Measurements from ENCODE around the gene HDAC4. TPM values are rescaled to one million over a fixed set of nuclear protein-coding genes. Genes with fewer than 3 reads are reported as not detected.

Gene HDAC4
- total RNA-seq, 1 donor from 2014 or later: 44.7 TPM

DNA sequence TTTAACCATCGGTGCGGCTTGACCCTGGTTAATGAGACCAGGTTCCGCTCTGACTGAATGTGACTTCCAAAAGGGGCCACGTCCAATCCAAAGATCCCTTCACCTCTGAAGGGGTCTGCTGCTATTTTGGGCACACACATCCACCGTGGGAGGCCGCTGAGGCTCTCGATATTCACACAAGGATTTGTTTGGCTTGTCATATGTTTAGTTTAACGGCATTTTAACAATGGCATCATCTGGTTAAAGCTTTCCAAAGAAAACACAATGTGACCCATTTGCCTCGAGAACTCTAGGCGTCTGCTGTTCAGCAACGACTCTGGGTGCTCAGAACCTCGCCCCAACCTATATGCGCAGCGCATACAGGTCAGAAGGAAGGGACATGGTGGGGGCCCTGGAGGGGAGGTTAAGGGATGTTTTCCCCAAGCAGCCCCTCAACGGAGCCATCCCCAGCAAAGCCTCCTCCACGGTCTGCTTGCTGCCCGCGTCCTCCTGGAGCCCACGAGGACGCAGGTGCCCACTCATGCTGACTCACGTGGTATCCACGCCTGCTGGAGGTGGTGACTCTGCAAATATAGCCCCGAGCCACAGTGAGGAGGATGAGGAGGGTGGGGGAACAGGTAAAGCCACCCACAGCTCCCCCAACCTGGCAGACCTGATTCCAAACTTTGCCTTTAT lies 260.3 kb downstream of the HDAC4 start:
- no peak for DNase-seq
- H3K36me3 Mint-ChIP-seq (ENCODE audit: low read depth): peaks cover 58% of the 10 kb centered on the region

DNA sequence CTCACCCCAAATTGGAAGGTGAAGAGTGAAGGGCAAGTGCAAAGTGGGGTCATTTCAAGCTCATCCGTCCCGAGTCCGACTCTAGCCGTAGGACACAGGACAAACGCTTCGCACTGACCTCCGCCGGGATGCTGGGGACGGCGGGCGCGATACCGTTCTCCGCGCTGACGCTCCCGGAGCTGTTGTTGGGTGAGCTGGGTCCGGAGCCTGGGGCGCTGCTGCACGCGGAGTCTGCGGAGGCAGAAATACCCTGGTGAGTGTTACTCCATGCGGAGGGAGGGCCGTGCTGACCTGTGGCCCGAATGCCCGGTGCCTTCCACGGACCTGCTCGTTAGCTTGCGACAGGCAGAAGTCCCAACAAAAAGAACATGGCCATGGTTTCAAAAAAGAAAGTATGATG lies 261.3 kb downstream of the HDAC4 start:
- Mint-ChIP-seq H3K4me3 (no peak overlapping the region), H3K27me3 (no peaks in the 10 kb centered on the region), H3K4me1 (no peaks in the 10 kb centered on the region), H3K9me3 (no peaks in the 10 kb centered on the region), H3K36me3 (ENCODE audit: low read depth) (peaks cover 61% of the 10 kb centered on the region), H3K27ac (no peak overlapping the region)
- intact Hi-C loops (cut with micrococcal nuclease): no loop called here
- DNase-seq: no peak

More for the DNA sequence above, 260.3 kb downstream of the HDAC4 start:
- Mint-ChIP-seq H3K9me3 (no peaks in the 10 kb centered on the region), H3K27ac (no peak overlapping the region), H3K4me1 (no peaks in the 10 kb centered on the region), H3K27me3 (no peaks in the 10 kb centered on the region), H3K4me3 (no peak overlapping the region)
- intact Hi-C loops (cut with micrococcal nuclease): loop anchor here (5.0 to 10.0 kb wide), 2 partner anchors 127 to 264 kb away; partner anchors contain the start of gene HDAC4

DNA sequence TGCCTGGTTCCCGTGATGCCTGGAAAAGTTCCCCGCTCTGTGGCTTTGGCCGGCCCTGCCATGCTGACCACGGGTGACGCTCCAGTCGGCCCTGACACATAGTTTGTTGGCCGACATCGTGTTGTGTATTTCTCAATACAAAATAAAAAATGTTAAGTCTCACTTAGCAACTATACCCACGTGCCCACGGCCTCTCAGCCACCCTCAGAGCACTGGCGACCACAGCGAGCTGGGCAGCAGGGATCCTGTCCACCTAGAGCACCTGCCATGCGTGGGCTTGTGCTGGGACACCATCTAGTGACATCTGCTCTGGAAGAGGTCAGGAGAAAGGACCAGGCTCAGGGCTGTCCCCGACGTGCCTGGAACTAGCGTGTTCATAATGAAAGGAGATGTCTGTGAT lies 261.7 kb downstream of the HDAC4 start:
- Mint-ChIP-seq H3K9me3 (no peaks in the 10 kb centered on the region), H3K27ac (no peak overlapping the region), H3K4me3 (no peak overlapping the region), H3K4me1 (no peaks in the 10 kb centered on the region), H3K36me3 (ENCODE audit: low read depth) (peaks cover 66% of the 10 kb centered on the region), H3K27me3 (no peaks in the 10 kb centered on the region)
- DNase-seq: no peak
- intact Hi-C loops (cut with micrococcal nuclease): no loop called here

DNA sequence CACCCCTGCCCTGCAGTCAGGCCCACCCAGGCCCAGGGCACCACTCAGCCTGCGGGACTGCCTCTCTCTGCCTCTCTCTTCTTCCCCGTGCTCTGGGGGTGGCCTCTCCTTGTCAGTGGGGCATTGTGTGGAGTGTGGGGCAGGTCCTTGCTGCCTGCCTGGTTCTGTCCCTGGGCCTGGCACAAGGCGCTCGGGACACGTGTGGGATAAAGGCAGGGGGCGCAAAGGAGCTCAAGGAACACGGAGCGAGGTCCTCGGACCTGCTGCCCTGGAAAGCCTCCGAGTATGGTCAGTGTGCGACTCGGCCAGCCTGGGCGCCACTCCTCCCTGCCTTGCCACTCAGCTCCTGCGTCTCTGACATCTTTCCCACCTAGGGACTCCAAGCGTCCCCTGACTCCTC lies 262.2 kb downstream of the HDAC4 start:
- no peaks in the 10 kb centered on the region for H3K9me3 Mint-ChIP-seq
- no peak for DNase-seq
- H3K27ac Mint-ChIP-seq: no peak overlapping the region
- H3K4me1 Mint-ChIP-seq: no peaks in the 10 kb centered on the region
- no peak overlapping the region for H3K4me3 Mint-ChIP-seq
- H3K27me3 Mint-ChIP-seq: no peaks in the 10 kb centered on the region
- intact Hi-C loops (cut with micrococcal nuclease): no loop called here
- H3K36me3 Mint-ChIP-seq (ENCODE audit: low read depth): peaks cover 66% of the 10 kb centered on the region

DNA sequence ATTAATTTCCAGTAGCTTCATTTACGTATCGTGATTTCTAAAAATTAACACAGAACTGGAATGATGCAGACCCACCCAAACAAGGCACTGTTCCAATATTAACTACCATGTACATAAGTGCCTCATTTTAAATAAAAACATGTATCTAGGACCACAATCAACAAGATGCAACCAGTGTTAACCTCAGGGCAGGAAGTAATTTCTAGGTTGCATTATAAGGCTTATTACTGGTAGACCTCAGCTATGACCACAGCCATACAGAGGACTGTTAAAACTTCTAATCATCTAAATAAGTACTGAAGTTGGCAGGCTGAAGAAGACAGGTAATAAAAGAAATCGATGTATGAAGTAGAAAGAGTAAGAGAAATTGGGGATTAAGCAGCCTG lies 262.9 kb downstream of the HDAC4 start:
- no peaks in the 10 kb centered on the region for H3K4me1 Mint-ChIP-seq
- H3K27me3 Mint-ChIP-seq: no peaks in the 10 kb centered on the region
- DNase-seq: no peak
- H3K36me3 Mint-ChIP-seq (ENCODE audit: low read depth): peaks cover 66% of the 10 kb centered on the region
- intact Hi-C loops (cut with micrococcal nuclease): no loop called here
- no peak overlapping the region for H3K4me3 Mint-ChIP-seq
- H3K9me3 Mint-ChIP-seq: no peaks in the 10 kb centered on the region
- H3K27ac Mint-ChIP-seq: no peak overlapping the region

DNA sequence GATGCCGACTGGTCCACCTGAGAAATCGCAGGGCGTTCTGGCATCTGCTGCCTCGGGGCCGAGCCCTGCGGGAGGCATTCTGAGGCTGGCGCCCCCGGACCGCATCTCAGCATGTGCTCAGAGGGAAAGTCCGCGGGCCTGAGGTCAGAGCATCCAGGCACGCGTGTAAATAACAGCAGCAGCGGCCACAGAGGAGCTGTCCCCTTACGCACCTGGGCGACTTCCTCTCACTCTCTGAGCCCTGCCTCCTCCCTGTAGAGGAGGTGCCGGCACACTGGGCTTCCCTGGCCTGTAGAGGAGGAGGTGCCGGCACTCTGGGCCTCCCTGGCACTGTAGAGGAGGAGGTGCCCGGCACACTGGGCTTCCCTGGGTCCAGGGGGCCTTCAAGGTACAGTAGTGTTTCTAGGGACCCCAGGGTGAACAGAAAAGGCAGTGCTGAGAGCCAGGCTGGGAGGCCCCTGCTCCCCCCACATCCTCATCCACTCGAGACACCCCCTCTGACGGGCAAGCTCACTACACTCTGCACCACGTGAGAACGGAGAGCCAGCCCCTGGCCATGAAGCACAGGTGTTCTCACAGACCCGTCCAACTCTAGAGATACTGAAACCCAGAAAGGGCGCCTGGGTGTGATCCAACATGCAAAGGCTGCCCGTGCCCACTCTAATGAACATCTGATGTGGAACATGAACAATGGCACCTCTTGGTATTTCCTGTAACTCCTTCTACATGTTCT lies 263.5 kb downstream of the HDAC4 start:
- peaks cover 69% of the 10 kb centered on the region for H3K36me3 Mint-ChIP-seq (ENCODE audit: low read depth)
- intact Hi-C loops (cut with micrococcal nuclease): no loop called here

DNA sequence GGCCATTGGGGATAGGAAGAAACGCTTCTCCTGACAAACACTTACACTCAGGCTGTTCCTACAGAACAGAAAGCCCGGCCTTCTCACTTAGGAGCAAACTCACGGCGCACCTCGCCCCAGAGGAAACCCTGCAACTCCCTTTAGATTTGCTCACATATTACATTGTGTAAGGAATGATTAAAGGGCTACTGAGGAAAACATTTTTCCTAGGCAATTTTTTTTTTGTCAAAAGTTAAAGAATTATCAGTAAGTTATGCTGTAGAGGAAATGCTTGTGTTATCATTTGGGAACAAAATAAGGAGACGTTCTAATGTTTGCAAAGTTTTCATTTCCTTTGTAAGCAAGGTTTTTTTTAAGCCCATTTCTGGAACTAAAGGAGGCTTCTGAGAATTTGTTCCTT lies 264.1 kb downstream of the HDAC4 start:
- H3K4me1 Mint-ChIP-seq: no peaks in the 10 kb centered on the region
- no peak overlapping the region for H3K4me3 Mint-ChIP-seq
- H3K27ac Mint-ChIP-seq: no peak overlapping the region
- H3K27me3 Mint-ChIP-seq: no peaks in the 10 kb centered on the region
- H3K36me3 Mint-ChIP-seq (ENCODE audit: low read depth): peaks cover 67% of the 10 kb centered on the region
- intact Hi-C loops (cut with micrococcal nuclease): no loop called here
- no peaks in the 10 kb centered on the region for H3K9me3 Mint-ChIP-seq
- DNase-seq: no peak

More for the DNA sequence above, 263.5 kb downstream of the HDAC4 start:
- Mint-ChIP-seq H3K4me3 (no peak overlapping the region), H3K27me3 (no peaks in the 10 kb centered on the region), H3K9me3 (no peaks in the 10 kb centered on the region), H3K4me1 (no peaks in the 10 kb centered on the region), H3K27ac (no peak overlapping the region)
- no peak for DNase-seq

DNA sequence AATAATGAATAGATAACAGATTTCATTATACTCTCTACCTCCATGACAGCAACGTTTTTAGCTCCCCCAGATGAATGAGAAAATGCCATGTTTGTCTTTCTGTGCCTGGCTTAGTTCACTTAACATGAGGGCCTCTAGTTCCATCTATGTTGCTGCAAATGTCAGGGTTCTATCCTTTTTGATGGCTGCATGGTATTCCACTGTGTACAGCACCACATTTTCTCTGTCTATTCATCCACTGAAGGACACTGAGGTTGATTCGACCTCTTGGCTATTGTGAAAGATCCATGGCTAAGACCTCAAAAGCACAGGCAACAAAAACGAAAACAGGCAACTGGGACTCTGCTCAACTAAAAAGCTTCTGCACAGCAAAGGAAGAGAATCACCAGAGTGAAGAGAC lies 264.6 kb downstream of the HDAC4 start:
- Mint-ChIP-seq H3K36me3 (ENCODE audit: low read depth) (peaks cover 64% of the 10 kb centered on the region), H3K27ac (no peak overlapping the region), H3K4me3 (no peak overlapping the region), H3K9me3 (no peaks in the 10 kb centered on the region), H3K4me1 (no peaks in the 10 kb centered on the region), H3K27me3 (no peaks in the 10 kb centered on the region)
- intact Hi-C loops (cut with micrococcal nuclease): no loop called here
- DNase-seq: no peak

DNA sequence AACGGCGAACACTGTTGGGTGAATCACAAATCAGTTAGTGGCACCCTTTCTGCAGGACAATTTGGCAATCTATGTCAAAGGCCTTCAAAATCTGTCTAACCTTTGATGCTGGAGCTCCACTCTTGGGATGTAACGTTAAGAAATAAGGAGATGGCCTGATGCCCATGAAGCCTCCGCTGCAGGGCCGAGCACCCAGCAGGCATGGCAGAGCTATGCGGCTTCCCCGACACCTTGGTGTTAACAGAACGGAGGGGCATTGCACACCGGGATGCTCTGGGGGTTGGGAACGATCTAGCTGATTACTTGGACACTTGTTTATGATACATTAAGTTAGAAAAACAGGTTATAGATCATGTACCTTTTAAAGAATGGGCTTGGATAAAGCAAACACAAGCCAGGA lies 265.3 kb downstream of the HDAC4 start:
- peaks cover 69% of the 10 kb centered on the region for H3K36me3 Mint-ChIP-seq (ENCODE audit: low read depth)
- H3K27me3 Mint-ChIP-seq: no peaks in the 10 kb centered on the region
- intact Hi-C loops (cut with micrococcal nuclease): no loop called here
- no peak overlapping the region for H3K4me3 Mint-ChIP-seq
- H3K9me3 Mint-ChIP-seq: no peaks in the 10 kb centered on the region
- no peak overlapping the region for H3K27ac Mint-ChIP-seq
- no peak for DNase-seq
- H3K4me1 Mint-ChIP-seq: no peaks in the 10 kb centered on the region

DNA sequence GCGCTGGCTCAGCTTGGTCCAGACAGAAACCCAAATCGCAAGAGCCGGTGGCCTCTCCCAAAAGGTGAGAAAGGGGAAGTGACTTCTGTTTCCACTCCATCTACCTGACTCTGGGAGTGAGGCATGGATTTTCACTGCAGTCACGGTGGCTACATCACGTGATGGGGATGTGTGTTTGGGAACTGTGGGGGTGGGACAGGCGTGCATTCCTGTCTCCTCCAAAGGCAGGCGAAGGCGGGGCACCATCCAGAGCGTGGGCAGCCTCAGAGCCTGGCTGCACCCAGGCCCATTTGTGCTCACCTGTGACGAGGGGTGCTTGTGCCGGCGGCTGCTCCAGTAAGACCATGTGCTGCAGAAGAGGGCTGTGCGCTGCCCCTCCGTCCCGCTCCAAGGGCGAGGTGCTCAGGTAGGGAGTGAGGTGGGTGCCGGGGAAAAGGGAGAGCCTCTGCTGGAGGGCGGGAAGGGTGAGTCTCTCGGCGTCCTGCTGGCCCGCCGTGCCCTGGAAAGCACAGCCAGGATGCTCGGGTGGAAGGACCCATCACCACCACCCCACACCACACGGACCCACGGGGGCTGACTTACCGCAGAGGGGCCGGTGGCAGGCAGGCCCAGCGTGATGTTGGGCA lies 266.8 kb downstream of the HDAC4 start:
- no peaks in the 10 kb centered on the region for H3K27me3 Mint-ChIP-seq
- no peak for DNase-seq
- intact Hi-C loops (cut with micrococcal nuclease): no loop called here
- peaks cover 66% of the 10 kb centered on the region for H3K36me3 Mint-ChIP-seq (ENCODE audit: low read depth)
- H3K27ac Mint-ChIP-seq: no peak overlapping the region
- no peaks in the 10 kb centered on the region for H3K4me1 Mint-ChIP-seq
- no peak overlapping the region for H3K4me3 Mint-ChIP-seq
- H3K9me3 Mint-ChIP-seq: no peaks in the 10 kb centered on the region

DNA sequence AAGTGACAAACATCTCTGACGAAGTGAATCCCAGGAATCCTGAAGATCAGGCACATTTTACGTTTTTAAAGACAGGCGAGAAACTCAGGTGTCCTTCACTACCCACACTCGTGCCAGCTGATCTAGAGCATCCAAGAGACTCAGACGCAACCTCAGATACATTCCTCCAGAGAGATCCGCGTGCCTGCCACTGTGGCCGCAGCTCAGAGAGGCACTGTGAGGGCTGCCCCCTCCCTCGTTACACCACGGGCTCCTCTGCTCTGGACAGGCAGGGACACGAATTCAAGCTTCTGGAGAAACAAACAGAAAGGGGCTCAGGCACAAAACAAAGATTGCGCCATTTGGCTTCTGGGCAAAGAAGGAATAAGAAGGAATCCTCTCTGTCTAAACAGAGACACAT lies 268.0 kb downstream of the HDAC4 start:
- H3K9me3 Mint-ChIP-seq: no peaks in the 10 kb centered on the region
- intact Hi-C loops (cut with micrococcal nuclease): no loop called here
- H3K4me3 Mint-ChIP-seq: no peak overlapping the region
- H3K36me3 Mint-ChIP-seq (ENCODE audit: low read depth): peaks cover 64% of the 10 kb centered on the region
- H3K27me3 Mint-ChIP-seq: no peaks in the 10 kb centered on the region
- no peaks in the 10 kb centered on the region for H3K4me1 Mint-ChIP-seq
- H3K27ac Mint-ChIP-seq: no peak overlapping the region
- DNase-seq: no peak

DNA sequence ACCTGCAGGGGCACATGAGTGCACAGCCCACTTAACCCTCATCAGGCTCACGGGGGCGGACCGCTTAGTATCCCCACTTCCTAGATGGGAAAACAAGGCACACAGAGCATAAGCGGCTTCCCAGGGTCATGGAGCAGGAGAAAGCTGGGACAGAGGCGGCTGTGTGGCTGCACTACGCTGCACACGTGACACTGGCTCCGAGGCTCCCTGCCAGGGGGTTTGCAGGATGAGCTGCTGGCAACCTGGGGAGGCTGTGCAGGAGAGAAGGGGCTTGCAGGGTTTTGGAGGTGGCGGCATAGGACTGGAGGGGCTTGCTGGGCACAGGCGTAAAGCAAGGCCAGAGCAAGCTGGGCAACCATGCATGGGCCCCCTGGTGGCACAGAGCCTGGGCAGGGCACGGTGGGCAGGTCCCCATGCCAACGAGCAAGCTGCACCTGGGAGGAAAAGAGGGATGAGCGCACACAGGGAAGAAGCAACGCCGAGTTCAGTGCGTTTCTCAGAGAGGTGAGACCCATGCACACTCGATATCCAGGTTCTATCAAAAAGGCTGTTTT lies 268.6 kb downstream of the HDAC4 start:
- no peak overlapping the region for H3K4me3 Mint-ChIP-seq
- intact Hi-C loops (cut with micrococcal nuclease): no loop called here

DNA sequence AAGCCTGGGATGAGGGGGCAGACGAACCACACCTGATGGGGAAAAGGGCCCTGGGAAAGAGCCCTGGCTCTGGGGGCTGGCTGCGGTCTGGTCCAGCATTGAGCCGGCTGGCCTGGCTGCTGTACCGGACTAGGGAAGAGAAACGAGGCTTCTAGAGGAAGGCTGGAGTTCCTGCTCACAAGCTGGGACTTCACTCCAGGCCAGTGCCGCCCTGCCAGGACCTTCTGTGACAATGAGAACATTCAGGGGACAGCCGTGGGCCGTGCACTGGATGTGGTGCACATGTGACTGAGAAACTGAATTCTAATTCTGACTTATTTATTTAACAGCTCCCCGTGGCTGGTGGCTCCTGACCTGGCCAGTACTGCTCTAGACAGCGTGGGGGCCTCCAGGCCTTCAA lies 269.3 kb downstream of the HDAC4 start:
- H3K36me3 Mint-ChIP-seq (ENCODE audit: low read depth): peaks cover 59% of the 10 kb centered on the region

More for the DNA sequence above, 268.6 kb downstream of the HDAC4 start:
- Mint-ChIP-seq H3K27me3 (no peaks in the 10 kb centered on the region), H3K36me3 (ENCODE audit: low read depth) (peaks cover 58% of the 10 kb centered on the region), H3K9me3 (no peaks in the 10 kb centered on the region), H3K4me1 (no peaks in the 10 kb centered on the region), H3K27ac (no peak overlapping the region)
- DNase-seq: no peak

DNA sequence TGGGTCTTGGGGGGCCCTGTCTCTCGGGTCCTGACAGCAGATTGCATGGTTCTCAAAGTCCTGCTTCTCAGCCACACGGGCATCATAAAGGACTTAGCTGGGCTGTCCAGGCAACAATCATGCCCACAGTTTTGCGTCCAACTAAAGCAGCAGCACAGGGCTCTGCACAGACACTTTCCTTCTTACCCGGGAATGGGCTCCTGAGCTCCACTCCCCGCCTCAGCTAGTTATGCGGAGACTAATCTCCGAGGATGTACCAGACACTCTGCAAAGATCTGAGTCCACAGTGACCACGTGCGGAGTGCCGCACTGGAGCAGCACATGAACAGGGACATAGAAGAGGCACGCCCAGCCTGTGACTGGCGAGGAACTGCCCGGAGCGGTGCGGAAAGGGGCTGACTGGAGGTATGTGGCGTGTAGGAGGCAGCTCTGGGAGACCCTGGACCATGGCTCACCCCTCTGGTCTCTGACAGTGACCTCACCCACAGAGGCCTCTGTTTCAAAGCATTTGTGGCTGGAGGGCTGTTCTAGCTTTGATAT lies 270.0 kb downstream of the HDAC4 start:
- intact Hi-C loops (cut with micrococcal nuclease): no loop called here
- H3K27ac Mint-ChIP-seq: no peak overlapping the region

More for the DNA sequence above, 269.3 kb downstream of the HDAC4 start:
- Mint-ChIP-seq H3K4me3 (no peak overlapping the region), H3K27ac (no peak overlapping the region), H3K27me3 (no peaks in the 10 kb centered on the region), H3K9me3 (no peaks in the 10 kb centered on the region), H3K4me1 (no peaks in the 10 kb centered on the region)
- DNase-seq: no peak
- intact Hi-C loops (cut with micrococcal nuclease): no loop called here

More for the DNA sequence above, 270.0 kb downstream of the HDAC4 start:
- Mint-ChIP-seq H3K9me3 (no peaks in the 10 kb centered on the region), H3K4me1 (no peaks in the 10 kb centered on the region), H3K36me3 (ENCODE audit: low read depth) (peaks cover 56% of the 10 kb centered on the region), H3K4me3 (no peak overlapping the region), H3K27me3 (no peaks in the 10 kb centered on the region)
- DNase-seq: no peak
